Skeletal muscle satellite cell (primary cell): ENCODE data around the gene NCKAP5.
A peak's percentile ranks its signal among the peaks of the same experiment; 100 is the strongest.

Source experiments
- H3K27me3 ChIP-seq: 2 replicates; pipeline ENCODE4 v1.7.0; 2013; ENCODE audit warnings: low read length; ENCODE audit not compliant: control insufficient read depth, insufficient read depth
- H3K36me3 ChIP-seq: 2 replicates; pipeline ENCODE4 v1.7.0; 2013; ENCODE audit warnings: mild to moderate bottlenecking, control low read depth, low read length; ENCODE audit not compliant: insufficient read depth
- H3K4me1 ChIP-seq: 2 replicates; pipeline ENCODE4 v1.7.0; 2013; ENCODE audit warnings: low read length; ENCODE audit not compliant: control insufficient read depth, insufficient read depth
- H3K4me2 ChIP-seq: 2 replicates; pipeline ENCODE4 v1.7.0; 2013; ENCODE audit warnings: mild to moderate bottlenecking, low read length
- H3K4me3 ChIP-seq: 2 replicates; pipeline ENCODE4 v1.7.0; 2013; ENCODE audit warnings: low read length
- H3K9ac ChIP-seq: 2 replicates; pipeline ENCODE4 v1.7.0; 2013; ENCODE audit warnings: mild to moderate bottlenecking, low read depth, low read length, moderate library complexity
- H3K9me3 ChIP-seq: replicated peaks from 2 replicates; pipeline ENCODE4 v1.7.0; 2013; ENCODE audit warnings: mild to moderate bottlenecking, control low read depth, low read length

NCKAP5 gene

DNA sequence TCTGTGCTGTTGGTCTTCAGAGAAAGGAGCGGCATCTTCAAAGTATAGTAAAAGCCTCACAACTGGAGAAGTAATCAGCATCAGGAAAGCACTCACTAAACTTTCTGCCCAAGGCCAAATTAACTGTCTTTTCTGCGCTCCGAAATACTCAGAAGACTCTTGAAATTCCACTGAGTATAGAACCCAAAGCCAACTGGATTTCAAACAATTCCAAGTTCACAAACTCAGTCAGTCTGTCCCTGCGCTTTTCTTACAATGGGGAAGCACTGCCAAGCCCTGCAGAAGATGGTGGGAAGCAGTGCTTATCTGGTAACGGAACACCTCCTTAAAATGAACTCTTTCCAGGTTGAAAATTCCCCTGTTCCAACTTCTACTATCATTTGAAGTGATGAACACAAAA is 193.5 kb downstream of the NCKAP5 start:
- Histone ChIP-seq H3K36me3 (no peaks in the 10 kb centered on the region), H3K4me3 (no peak overlapping the region), H3K9me3 (no peaks in the 10 kb centered on the region), H3K4me1 (peaks cover 11% of the 10 kb centered on the region), H3K9ac (no peak overlapping the region), H3K27me3 (peaks cover 3% of the 10 kb centered on the region), H3K4me2 (no peak overlapping the region)

DNA sequence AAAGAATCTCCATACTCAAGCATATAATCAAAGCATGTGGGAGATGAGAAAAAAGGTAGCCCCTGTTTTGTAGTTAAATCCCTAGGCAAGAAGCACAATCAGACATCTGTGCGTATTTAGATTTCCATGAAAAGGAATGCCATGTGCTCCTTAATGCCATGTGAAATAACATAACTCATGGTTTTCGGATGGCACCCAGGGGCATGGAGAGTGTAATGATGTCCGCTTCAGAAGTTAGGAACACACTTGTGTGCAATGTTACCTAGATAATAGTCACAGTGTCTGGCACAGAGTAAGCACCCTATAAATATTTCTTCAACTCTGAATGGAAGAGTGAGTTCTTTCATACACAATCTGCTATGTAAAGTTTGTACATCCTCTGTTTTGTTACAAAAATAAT is 197.0 kb downstream of the NCKAP5 start:
- Histone ChIP-seq H3K4me3 (no peak overlapping the region), H3K27me3 (peaks cover 3% of the 10 kb centered on the region), H3K36me3 (no peaks in the 10 kb centered on the region), H3K4me2 (no peak overlapping the region), H3K4me1 (no peaks in the 10 kb centered on the region), H3K9ac (no peak overlapping the region), H3K9me3 (no peaks in the 10 kb centered on the region)

DNA sequence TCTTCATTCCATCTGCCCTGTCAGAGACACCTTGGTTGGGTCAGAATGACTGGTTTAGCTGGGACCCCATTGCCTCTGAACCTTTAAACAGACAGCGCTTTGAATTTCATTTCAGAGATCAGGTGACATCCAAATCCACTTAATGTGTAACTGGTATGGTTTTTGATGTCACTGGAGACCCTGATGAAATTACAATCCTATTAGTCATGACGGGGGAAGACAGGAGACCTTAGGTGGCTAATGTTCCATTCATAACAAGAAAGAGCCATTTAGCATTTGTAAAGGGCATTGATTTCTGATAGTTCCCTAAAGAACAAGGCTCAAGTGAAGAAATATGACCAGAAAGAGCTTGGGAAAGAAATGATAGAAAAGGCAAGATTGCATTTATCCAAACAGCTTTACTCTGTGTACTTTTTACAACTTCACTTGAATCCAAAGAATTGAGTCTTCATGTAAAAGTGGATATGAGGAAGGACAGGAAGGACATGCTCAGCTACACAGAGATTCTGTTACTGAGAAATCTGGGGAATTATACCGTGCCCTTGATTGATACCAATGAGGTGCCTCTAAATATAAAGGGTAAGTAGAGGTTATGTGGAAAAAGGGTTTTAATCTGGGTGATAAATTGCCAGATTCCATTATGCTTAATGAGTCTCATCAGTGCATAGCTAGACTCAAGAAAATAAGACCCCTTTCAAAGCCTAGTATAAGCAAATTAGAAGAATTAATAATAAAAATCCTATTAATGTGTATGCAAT is 198.2 kb downstream of the NCKAP5 start:
- H3K9me3 ChIP-seq = no peaks in the 10 kb centered on the region
- no peaks in the 10 kb centered on the region for H3K36me3 ChIP-seq
- H3K4me3 ChIP-seq = no peak overlapping the region
- peaks cover 3% of the 10 kb centered on the region for H3K27me3 ChIP-seq
- H3K4me1 ChIP-seq = no peaks in the 10 kb centered on the region
- H3K9ac ChIP-seq = no peak overlapping the region
- no peak overlapping the region for H3K4me2 ChIP-seq

GRCh38 chr2:133365117-133365516 is 203.1 kb downstream of the NCKAP5 start:
- Histone ChIP-seq H3K9ac (no peak overlapping the region), H3K4me2 (no peak overlapping the region), H3K4me3 (no peak overlapping the region)

GRCh38 chr2:133364636-133365035 is 203.6 kb downstream of the NCKAP5 start:
- Histone ChIP-seq H3K4me3 (no peak overlapping the region), H3K9ac (no peak overlapping the region), H3K9me3 (no peaks in the 10 kb centered on the region), H3K36me3 (no peaks in the 10 kb centered on the region), H3K4me1 (peaks cover 11% of the 10 kb centered on the region), H3K27me3 (no peaks in the 10 kb centered on the region), H3K4me2 (no peak overlapping the region)

More at GRCh38 chr2:133365117-133365516, 203.1 kb downstream of the NCKAP5 start:
- H3K4me1 ChIP-seq = peaks cover 11% of the 10 kb centered on the region
- no peaks in the 10 kb centered on the region for H3K9me3 ChIP-seq
- H3K36me3 ChIP-seq = no peaks in the 10 kb centered on the region
- peaks cover 3% of the 10 kb centered on the region for H3K27me3 ChIP-seq

DNA sequence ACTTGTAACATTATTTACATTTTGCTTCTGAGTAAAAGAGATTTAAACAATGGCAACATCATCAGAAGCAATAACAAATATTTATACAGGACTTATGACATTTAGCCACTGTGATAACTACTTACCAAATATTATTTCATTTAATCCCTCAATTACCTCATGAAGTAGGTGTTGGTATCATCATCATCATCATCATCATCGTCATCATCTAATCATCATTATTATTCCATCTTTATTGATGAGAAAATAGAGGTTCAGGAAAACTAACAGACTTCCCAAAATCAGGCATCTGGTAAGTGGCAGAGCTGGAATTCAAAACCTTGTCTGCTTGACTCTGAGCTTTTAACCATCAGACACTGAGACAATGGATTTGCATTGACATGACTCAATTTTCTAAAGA is 204.4 kb downstream of the NCKAP5 start:
- Histone ChIP-seq H3K4me2 (no peak overlapping the region), H3K4me1 (peaks cover 11% of the 10 kb centered on the region), H3K36me3 (no peaks in the 10 kb centered on the region), H3K9me3 (no peaks in the 10 kb centered on the region), H3K27me3 (no peaks in the 10 kb centered on the region), H3K4me3 (no peak overlapping the region), H3K9ac (no peak overlapping the region)

- Histone ChIP-seq H3K4me3 (peak overlapping the region; percentile 22), H3K4me2 (peak overlapping the region; percentile 59), H3K9ac (no peak overlapping the region), H3K9me3 (no peaks in the 10 kb centered on the region), H3K36me3 (no peaks in the 10 kb centered on the region), H3K4me1 (peaks cover 11% of the 10 kb centered on the region), H3K27me3 (no peaks in the 10 kb centered on the region)
Observed at GRCh38 chr2:133362061-133362476, 206.2 kb downstream of the NCKAP5 start.

- H3K9ac ChIP-seq = no peak overlapping the region
- H3K4me1 ChIP-seq = peaks cover 11% of the 10 kb centered on the region
- H3K4me2 ChIP-seq = no peak overlapping the region
- no peak overlapping the region for H3K4me3 ChIP-seq
- no peaks in the 10 kb centered on the region for H3K9me3 ChIP-seq
- H3K27me3 ChIP-seq = no peaks in the 10 kb centered on the region
- H3K36me3 ChIP-seq = no peaks in the 10 kb centered on the region
Observed at GRCh38 chr2:133360882-133361281, 207.4 kb downstream of the NCKAP5 start.

GRCh38 chr2:133360190-133360589 is 208.1 kb downstream of the NCKAP5 start:
- H3K36me3 ChIP-seq = no peaks in the 10 kb centered on the region
- no peak overlapping the region for H3K4me2 ChIP-seq
- H3K9ac ChIP-seq = no peak overlapping the region
- no peaks in the 10 kb centered on the region for H3K9me3 ChIP-seq
- peaks cover 11% of the 10 kb centered on the region for H3K4me1 ChIP-seq
- no peak overlapping the region for H3K4me3 ChIP-seq
- H3K27me3 ChIP-seq = no peaks in the 10 kb centered on the region

- H3K4me1 ChIP-seq = no peaks in the 10 kb centered on the region
- no peaks in the 10 kb centered on the region for H3K9me3 ChIP-seq
- H3K27me3 ChIP-seq = no peaks in the 10 kb centered on the region
- no peak overlapping the region for H3K4me2 ChIP-seq
- no peaks in the 10 kb centered on the region for H3K36me3 ChIP-seq
- H3K4me3 ChIP-seq = no peak overlapping the region
- no peak overlapping the region for H3K9ac ChIP-seq
Observed at GRCh38 chr2:133352719-133353118, 215.5 kb downstream of the NCKAP5 start.

DNA sequence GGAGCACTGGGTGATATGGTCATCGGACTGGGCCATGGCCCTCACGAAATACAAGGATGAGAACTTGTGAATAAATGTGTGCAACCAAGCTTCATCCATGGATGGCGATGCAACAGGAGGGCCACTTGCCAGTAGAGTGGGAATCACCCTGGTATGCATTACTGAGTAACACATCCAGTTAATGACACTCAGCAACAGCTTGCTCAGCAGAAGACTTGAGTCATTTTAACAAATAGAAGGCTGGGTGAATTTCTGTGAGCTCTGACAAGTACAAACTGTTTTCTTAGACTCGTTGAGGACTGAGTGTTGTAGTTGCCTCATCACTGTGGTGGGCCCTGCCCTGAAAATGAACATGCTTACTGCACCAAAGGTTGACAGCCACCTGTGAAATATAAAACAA is 221.6 kb downstream of the NCKAP5 start:
- peaks cover 3% of the 10 kb centered on the region for H3K4me1 ChIP-seq
- H3K4me2 ChIP-seq = no peak overlapping the region
- H3K9ac ChIP-seq = no peak overlapping the region
- H3K36me3 ChIP-seq = no peaks in the 10 kb centered on the region
- no peak overlapping the region for H3K4me3 ChIP-seq
- H3K27me3 ChIP-seq = peaks cover 2% of the 10 kb centered on the region
- no peaks in the 10 kb centered on the region for H3K9me3 ChIP-seq

DNA sequence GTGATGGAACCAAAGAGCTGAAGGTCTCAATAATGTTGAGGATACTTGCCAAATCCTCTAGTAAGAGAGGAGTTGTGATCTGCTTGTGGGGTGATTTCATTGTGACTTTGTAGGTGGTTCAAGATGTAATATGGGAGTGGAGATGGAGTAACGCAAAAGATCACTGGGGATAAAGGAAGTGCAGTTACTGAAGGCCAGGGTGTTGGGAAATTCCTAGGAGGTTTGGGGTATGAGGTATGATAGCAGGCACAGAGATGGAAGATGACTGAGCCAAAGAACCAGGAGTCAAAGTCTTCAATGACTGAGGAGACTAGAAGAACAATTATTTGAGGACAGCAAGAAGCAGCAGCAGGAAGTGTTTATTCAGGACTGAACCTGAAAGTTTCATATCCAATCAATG is 222.6 kb downstream of the NCKAP5 start:
- no peak overlapping the region for H3K4me3 ChIP-seq
- H3K36me3 ChIP-seq = no peaks in the 10 kb centered on the region
- H3K9me3 ChIP-seq = no peaks in the 10 kb centered on the region
- H3K9ac ChIP-seq = no peak overlapping the region
- no peak overlapping the region for H3K4me2 ChIP-seq
- peaks cover 2% of the 10 kb centered on the region for H3K27me3 ChIP-seq
- H3K4me1 ChIP-seq = peaks cover 3% of the 10 kb centered on the region
